IMR-90 (cell line): Measurements from ENCODE around the gene LGMN. TPM values are rescaled to one million over a fixed set of nuclear protein-coding genes. Genes with fewer than 3 reads are reported as not detected.

ENCODE experiments used
- ATAC-seq: fragments of 200-7000 bp; cut with Tn5 transposase; 2 replicates; pipeline ENCODE4 v1.9.1; 2020; ENCODE audit warnings: low read depth, mild to moderate bottlenecking, moderate library complexity
- BruUV-seq: library from RNA; stranded (reverse); fragments of 400-500 nt; replicated peaks from 2 replicates; lab custom pipeline; 2021; lab: Mats Ljungman, UMichigan
- CTCF ChIA-PET: fragments of 300-600 bp; formaldehyde crosslinking; extraction: SDS; loops from one replicate; lab custom pipeline; 2021; ENCODE audit warnings: antibody characterized with exemption; lab: Yijun Ruan, JAX
- POLR2A ChIA-PET: fragments of 300-600 bp; sonication (Branson Sonifier 250); formaldehyde crosslinking; loops from one replicate; lab custom pipeline; 2022; ENCODE audit warnings: antibody characterized with exemption; ENCODE audit not compliant: unreplicated experiment; lab: Charles Lee
- DNase-seq: peaks from one replicate; pipeline ENCODE4 v3.0.0; 2013
- H2AFZ ChIP-seq: replicated peaks from 2 replicates; pipeline ENCODE3; 2013; ENCODE audit warnings: low read length, mild to moderate bottlenecking; ENCODE audit not compliant: poor library complexity
- H2AK5ac ChIP-seq: 2 replicates; pipeline ENCODE4 v1.6.1; 2013; ENCODE audit warnings: low read depth, low read length, inconsistent platforms
- H2AK9ac ChIP-seq: replicated peaks from 2 replicates; pipeline ENCODE3; 2013; ENCODE audit warnings: mild to moderate bottlenecking, low read depth, low read length, moderate library complexity; ENCODE audit not compliant: poor library complexity
- H2BK120ac ChIP-seq: 2 replicates; pipeline ENCODE4 v1.6.1; 2013; ENCODE audit warnings: low read depth, low read length, inconsistent platforms
- H2BK15ac ChIP-seq: 3 replicates; pipeline ENCODE4 v1.6.1; 2013; ENCODE audit warnings: low read depth, low read length, inconsistent platforms
- H2BK20ac ChIP-seq: 2 replicates; pipeline ENCODE4 v1.6.1; 2013; ENCODE audit warnings: low read depth, mild to moderate bottlenecking, inconsistent platforms, low read length, moderate library complexity
- H2BK5ac ChIP-seq: 2 replicates; pipeline ENCODE4 v1.6.1; 2013; ENCODE audit warnings: mild to moderate bottlenecking, low read depth, low read length, inconsistent platforms; ENCODE audit not compliant: poor library complexity, severe bottlenecking
- H3K14ac ChIP-seq: replicated peaks from 2 replicates; pipeline ENCODE4 v1.6.1; 2013; ENCODE audit warnings: low read depth, low read length, inconsistent platforms
- H3K18ac ChIP-seq: 2 replicates; pipeline ENCODE4 v1.6.1; 2013; ENCODE audit warnings: low read depth, low read length, control low read depth
- H3K23ac ChIP-seq: 2 replicates; pipeline ENCODE4 v1.6.1; 2013; ENCODE audit warnings: low read depth, low read length, inconsistent platforms
- H3K27ac ChIP-seq: 2 replicates; pipeline ENCODE4 v1.5.1; 2013; ENCODE audit warnings: mild to moderate bottlenecking, control low read depth, low read length; ENCODE audit not compliant: insufficient read depth
- H3K27me3 ChIP-seq: 2 replicates; pipeline ENCODE4 v1.6.1; 2013; ENCODE audit warnings: low read length; ENCODE audit not compliant: control insufficient read depth, insufficient read depth
- H3K36me3 ChIP-seq: 2 replicates; pipeline ENCODE4 v1.6.1; 2013; ENCODE audit warnings: low read length, mixed read lengths; ENCODE audit not compliant: control insufficient read depth, insufficient read depth
- H3K4ac ChIP-seq: 2 replicates; pipeline ENCODE4 v1.6.1; 2013; ENCODE audit warnings: low read depth, low read length, inconsistent platforms
- H3K4me1 ChIP-seq: 2 replicates; pipeline ENCODE4 v1.6.1; 2013; ENCODE audit warnings: low read length, mixed read lengths; ENCODE audit not compliant: control insufficient read depth, insufficient read depth
- H3K4me2 ChIP-seq: 2 replicates; pipeline ENCODE4 v1.6.1; 2013; ENCODE audit warnings: low read depth, mild to moderate bottlenecking, control low read depth, low read length, moderate library complexity
- H3K4me3 ChIP-seq: 2 replicates; pipeline ENCODE4 v1.5.1; 2013; ENCODE audit warnings: low read depth, mild to moderate bottlenecking, control low read depth, low read length, moderate library complexity; ENCODE audit not compliant: insufficient read depth
- H3K56ac ChIP-seq: 2 replicates; pipeline ENCODE4 v1.6.1; 2013; ENCODE audit warnings: low read length, inconsistent platforms; ENCODE audit not compliant: insufficient read depth; ENCODE audit errors: extremely low read depth
- H3K79me1 ChIP-seq, 2 experiments: 2 replicates each; pipeline ENCODE4 v1.6.1; 2013; ENCODE audit warnings: low read length in 2 of 2, inconsistent platforms in 1 of 2, low read depth in 1 of 2
- H3K9ac ChIP-seq: 2 replicates; pipeline ENCODE4 v1.6.1; 2013; ENCODE audit warnings: low read depth, low read length, control low read depth
- H3K9me1 ChIP-seq: 2 replicates; pipeline ENCODE4 v1.6.1; 2013; ENCODE audit warnings: low read length, inconsistent platforms; ENCODE audit not compliant: insufficient read depth
- H3K9me3 ChIP-seq: 2 replicates; pipeline ENCODE4 v1.6.1; 2013; ENCODE audit warnings: low read length; ENCODE audit not compliant: control insufficient read depth, insufficient read depth
- H4K20me1 ChIP-seq: 2 replicates; pipeline ENCODE4 v1.6.1; 2013; ENCODE audit warnings: low read length, inconsistent platforms; ENCODE audit not compliant: insufficient read depth
- H4K5ac ChIP-seq: 2 replicates; pipeline ENCODE4 v1.6.1; 2013; ENCODE audit warnings: mild to moderate bottlenecking, low read depth, low read length, control low read depth
- H4K8ac ChIP-seq, 2 experiments: 2 replicates each; pipeline ENCODE4 v1.6.1; 2013; ENCODE audit warnings: low read depth in 2 of 2, low read length in 2 of 2, control low read depth in 1 of 2, inconsistent platforms in 1 of 2
- H4K91ac ChIP-seq: 2 replicates; pipeline ENCODE4 v1.6.1; 2013; ENCODE audit warnings: low read depth, low read length, inconsistent platforms; ENCODE audit not compliant: insufficient read depth
- FOS ChIP-seq: fragments of 150-350 bp; IDR thresholded peaks from 2 replicates; pipeline ENCODE4 v1.6.1; 2016; ENCODE audit warnings: low read depth, low read length
- MAZ ChIP-seq: IDR thresholded peaks from 2 replicates; pipeline ENCODE4 v1.6.1; 2012; ENCODE audit warnings: low read depth, mild to moderate bottlenecking, low read length, improper control_type of control experiment, moderate library complexity, borderline replicate concordance
- WGBS, 2 experiments: methylation state at CpG; one replicate each; pipeline versions ENCODE4 v1.1.5 to v1.1.7; 2013; ENCODE audit warnings: missing lambda C conversion rate in 2 of 2; ENCODE audit not compliant: insufficient read length in 1 of 2; ENCODE audit errors: extremely low coverage in 2 of 2; 5-methylcytosine and 5-hydroxymethylcytosine counted together
- dilution Hi-C: fragments of 300-500 bp; cut with HindIII; formaldehyde crosslinking; loops from one replicate; pipeline ENCODE4 v1.14.3; 2018; ENCODE audit warnings: low sequenced_read_pairs; ENCODE audit not compliant: unreplicated experiment
- in situ Hi-C: fragments of 300-500 bp; cut with MboI; formaldehyde crosslinking; loops from 3 replicates; pipeline ENCODE4 v1.14.3; 2019; ENCODE audit warnings: low sequenced_read_pairs, inconsistent platforms, mixed read lengths
- intact Hi-C: fragments of 100-400 bp; cut with micrococcal nuclease; formaldehyde crosslinking; loops from 2 replicates; pipeline ENCODE4 v1.10.0; 2022
- polyA plus RNA-seq, 3 experiments: library from polyadenylated mRNA; depleted of rRNA; stranded (reverse); fragments of >200 nt; gene quantifications; 2 replicates each; pipeline ENCODE4 v1.2.3, GENCODE V29; 2012; ENCODE audit warnings: low replicate concordance in 1 of 3
- total RNA-seq: library from RNA; depleted of rRNA; stranded (reverse); fragments of >200 nt; gene quantifications from 2 replicates; pipeline ENCODE4 v1.2.3, GENCODE V29; 2012

Gene LGMN
- total and polyA plus RNA-seq, 2 of the 4 experiments (the other 2 are of a cell fraction): 19.2 to 39.3 TPM

DNA sequence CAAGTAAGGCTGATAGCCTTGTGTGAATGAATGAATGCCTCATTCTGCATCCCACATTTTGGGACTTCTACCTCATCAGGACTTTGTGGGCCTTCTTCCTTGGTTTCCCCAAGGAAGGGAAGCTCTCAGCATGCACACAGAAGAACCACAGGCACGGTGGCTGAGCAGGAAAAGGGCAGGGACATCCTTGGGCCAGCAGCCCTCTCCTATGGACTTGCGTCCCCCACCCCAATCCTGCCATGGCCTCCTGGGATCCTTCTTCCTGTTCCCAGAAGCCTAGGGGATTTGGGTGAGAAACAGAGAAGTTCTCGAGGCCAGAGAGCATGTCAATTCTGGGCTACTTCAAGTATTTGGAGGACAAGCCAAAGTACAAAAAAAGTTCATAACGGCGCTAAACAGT is 69.7 kb downstream of the LGMN start:
- no peak overlapping the region for H2BK5ac ChIP-seq
- no peak overlapping the region for H3K27ac ChIP-seq
- H3K79me1 ChIP-seq: peaks cover 0 to 18% of the 10 kb centered on the region in 2 experiments; a peak in 2 of 4 replicates
- H4K20me1 ChIP-seq: 0 out of 2 replicates have a peak, but pooled peaks cover 4% of the 10 kb centered on the region
- H2AK9ac ChIP-seq: no peak overlapping the region
- DNase-seq: no peak
- CTCF ChIA-PET: no interaction called here
- TF ChIP-seq MAZ (no peak), FOS (no peak)
- no peak overlapping the region for H3K9ac ChIP-seq
- H3K23ac ChIP-seq: no peak overlapping the region
- dilution Hi-C loops (no loop called here), in situ Hi-C loops (no loop called here), intact Hi-C loops (no loop called here)
- H3K4me2 ChIP-seq: no peak overlapping the region
- H3K14ac ChIP-seq: no peak overlapping the region
- H3K9me1 ChIP-seq: no peaks in the 10 kb centered on the region; the same call in 1 of the 2 replicates
- peaks cover 35% of the 10 kb centered on the region; the same call in 1 of the 2 replicates for H3K36me3 ChIP-seq
- POLR2A ChIA-PET: no interaction called here
- no peak overlapping the region for H3K4me3 ChIP-seq
- 58% methylated on average over 3 of the region's 5 CpGs; no CpG with 5 or more reads in 1 of the 2 experiments for WGBS, 2 experiments
- no peaks in the 10 kb centered on the region for H3K4me1 ChIP-seq
- no peak overlapping the region for H2BK120ac ChIP-seq
- H2AFZ ChIP-seq: no peak overlapping the region
- no peak overlapping the region for H3K4ac ChIP-seq
- no peak overlapping the region for H2AK5ac ChIP-seq
- H4K8ac ChIP-seq: no peak overlapping the region
- BruUV-seq: no TSS peak
- H2BK20ac ChIP-seq: no peak overlapping the region
- no peak overlapping the region for H3K56ac ChIP-seq
- no peak overlapping the region for H4K91ac ChIP-seq
- no peak for ATAC-seq
- no peaks in the 10 kb centered on the region for H3K27me3 ChIP-seq
- H3K18ac ChIP-seq: no peak overlapping the region
- H4K5ac ChIP-seq: no peak overlapping the region
- no peak overlapping the region for H2BK15ac ChIP-seq
- 0 out of 2 replicates have a peak, but pooled peaks cover 2% of the 10 kb centered on the region for H3K9me3 ChIP-seq
